H9 (cell line): ENCODE results near the gene MTMR3. TPM values are rescaled to one million over a fixed set of nuclear protein-coding genes. Genes with fewer than 3 reads are reported as not detected.

Source experiments
- DNase-seq: peaks from one replicate; pipeline ENCODE4 v3.0.0-alpha.2; 2017
- H2AFZ ChIP-seq: one replicate; pipeline ENCODE4 v1.6.1; 2013; ENCODE audit warnings: mild to moderate bottlenecking, low read length, control low read depth, moderate library complexity
- H2AK5ac ChIP-seq: 2 replicates; pipeline ENCODE4 v1.6.1; 2013; ENCODE audit warnings: low read length, control low read depth, mixed read lengths; ENCODE audit not compliant: insufficient read length
- H2BK120ac ChIP-seq: one replicate; pipeline ENCODE4 v1.6.1; 2013; ENCODE audit warnings: low read depth, mild to moderate bottlenecking, low read length, control low read depth, inconsistent platforms; ENCODE audit not compliant: poor library complexity, severe bottlenecking
- H2BK12ac ChIP-seq: 2 replicates; pipeline ENCODE4 v1.6.1; 2013; ENCODE audit warnings: low read length, control low read depth, mixed read lengths, low read depth; ENCODE audit not compliant: insufficient read length
- H2BK15ac ChIP-seq: 2 replicates; pipeline ENCODE4 v1.6.1; 2013; ENCODE audit warnings: low read depth, low read length, control low read depth
- H2BK20ac ChIP-seq: one replicate; pipeline ENCODE4 v1.6.1; 2013; ENCODE audit warnings: low read depth, mild to moderate bottlenecking, low read length, control low read depth, inconsistent platforms; ENCODE audit not compliant: poor library complexity, severe bottlenecking
- H2BK5ac ChIP-seq: 2 replicates; pipeline ENCODE4 v1.6.1; 2013; ENCODE audit warnings: low read length, control low read depth, mixed read lengths; ENCODE audit not compliant: insufficient read length
- H3K14ac ChIP-seq: 2 replicates; pipeline ENCODE4 v1.6.1; 2013; ENCODE audit warnings: low read length, control low read depth; ENCODE audit not compliant: insufficient read depth
- H3K18ac ChIP-seq: 2 replicates; pipeline ENCODE4 v1.6.1; 2013; ENCODE audit warnings: low read depth, mild to moderate bottlenecking, mixed read lengths, low read length, control low read depth; ENCODE audit not compliant: insufficient read length
- H3K23ac ChIP-seq: 2 replicates; pipeline ENCODE4 v1.6.1; 2013; ENCODE audit warnings: low read length, control low read depth, mixed read lengths, low read depth; ENCODE audit not compliant: insufficient read length
- H3K23me2 ChIP-seq: 2 replicates; pipeline ENCODE4 v1.6.1; 2013; ENCODE audit warnings: low read depth, mild to moderate bottlenecking, mixed read lengths, low read length, control low read depth; ENCODE audit not compliant: insufficient read length, poor library complexity, severe bottlenecking
- H3K27ac ChIP-seq: 2 replicates; pipeline ENCODE4 v1.5.1; 2013; ENCODE audit warnings: low read length, control low read depth, mixed read lengths, low read depth; ENCODE audit not compliant: insufficient read length
- H3K27me3 ChIP-seq: 2 replicates; pipeline ENCODE4 v1.6.1; 2013; ENCODE audit warnings: low read length, control low read depth, inconsistent platforms; ENCODE audit not compliant: insufficient read depth
- H3K4ac ChIP-seq: 2 replicates; pipeline ENCODE4 v1.6.1; 2013; ENCODE audit warnings: low read depth, mild to moderate bottlenecking, control low read depth, inconsistent platforms, low read length, moderate library complexity
- H3K4me1 ChIP-seq: 2 replicates; pipeline ENCODE4 v1.6.1; 2013; ENCODE audit warnings: low read length, control low read depth, inconsistent platforms; ENCODE audit not compliant: insufficient read depth
- H3K4me2 ChIP-seq: 2 replicates; pipeline ENCODE4 v1.6.1; 2013; ENCODE audit warnings: low read length, control low read depth, mixed read lengths; ENCODE audit not compliant: insufficient read length, insufficient read depth
- H3K56ac ChIP-seq: 2 replicates; pipeline ENCODE4 v1.6.1; 2013; ENCODE audit warnings: low read depth, mild to moderate bottlenecking, mixed read lengths, low read length, control low read depth; ENCODE audit not compliant: insufficient read length
- H3K79me1 ChIP-seq: 2 replicates; pipeline ENCODE4 v1.6.1; 2013; ENCODE audit warnings: low read depth, mild to moderate bottlenecking, moderate library complexity, low read length, control low read depth, inconsistent platforms; ENCODE audit not compliant: insufficient read depth, poor library complexity, severe bottlenecking
- H3K79me2 ChIP-seq: 2 replicates; pipeline ENCODE4 v1.6.1; 2013; ENCODE audit warnings: low read length, control low read depth, inconsistent platforms; ENCODE audit not compliant: insufficient read depth
- H3K9ac ChIP-seq: 2 replicates; pipeline ENCODE4 v1.6.1; 2013; ENCODE audit warnings: low read length, control low read depth, mixed read lengths; ENCODE audit not compliant: insufficient read length; ENCODE audit errors: extremely low read depth
- H3K9me3 ChIP-seq: one replicate; pipeline ENCODE4 v1.6.1; 2013; ENCODE audit warnings: low read depth, low read length, inconsistent platforms; ENCODE audit not compliant: control insufficient read depth
- H3T11ph ChIP-seq: one replicate; pipeline ENCODE4 v1.6.1; 2013; ENCODE audit warnings: mild to moderate bottlenecking, low read length, control low read depth, inconsistent platforms
- H4K20me1 ChIP-seq: one replicate; pipeline ENCODE4 v1.6.1; 2013; ENCODE audit not compliant: control insufficient read depth, insufficient read length, insufficient read depth
- H4K5ac ChIP-seq: 2 replicates; pipeline ENCODE4 v1.6.1; 2013; ENCODE audit warnings: low read depth, mild to moderate bottlenecking, mixed read lengths, low read length, control low read depth; ENCODE audit not compliant: insufficient read length
- H4K8ac ChIP-seq: replicated peaks from 2 replicates; pipeline ENCODE4 v1.6.1; 2013; ENCODE audit warnings: low read length, control low read depth, mixed read lengths, low read depth; ENCODE audit not compliant: insufficient read length
- H4K91ac ChIP-seq: 2 replicates; pipeline ENCODE4 v1.6.1; 2013; ENCODE audit warnings: low read depth, mild to moderate bottlenecking, moderate library complexity, mixed read lengths, low read length, control low read depth; ENCODE audit not compliant: insufficient read length
- H3K27ac Mint-ChIP-seq, 3 experiments: 2 replicates in 2 of 3; 3 replicates in 1 of 3; pipeline ENCODE4 v1.8.0; 2020 to 2021; ENCODE audit warnings: mixed read lengths in 3 of 3, mild to moderate bottlenecking in 1 of 3, moderate library complexity in 1 of 3
- H3K27me3 Mint-ChIP-seq: 2 replicates; pipeline ENCODE4 v1.8.0; 2021; ENCODE audit warnings: low read depth, mild to moderate bottlenecking, moderate library complexity, mixed read lengths
- H3K36me3 Mint-ChIP-seq, 3 experiments: 2 replicates in 2 of 3; 3 replicates in 1 of 3; pipeline ENCODE4 v1.8.0; 2020 to 2021; ENCODE audit warnings: low read depth in 3 of 3, mixed read lengths in 3 of 3; ENCODE audit not compliant: insufficient read depth in 1 of 3
- H3K4me1 Mint-ChIP-seq, 2 experiments: 2 replicates each; pipeline ENCODE4 v1.8.0; 2020; ENCODE audit warnings: mixed read lengths in 2 of 2
- H3K4me3 Mint-ChIP-seq, 2 experiments: 2 replicates in 1 of 2; 3 replicates in 1 of 2; pipeline ENCODE4 v1.8.0; 2020 to 2021; ENCODE audit warnings: mild to moderate bottlenecking in 2 of 2, mixed read lengths in 2 of 2, moderate library complexity in 1 of 2
- H3K9me3 Mint-ChIP-seq, 2 experiments: 2 replicates in 1 of 2; 3 replicates in 1 of 2; pipeline ENCODE4 v1.8.0; 2020; ENCODE audit warnings: mild to moderate bottlenecking in 2 of 2, mixed read lengths in 2 of 2, moderate library complexity in 1 of 2
- CTCF ChIP-seq: fragments of 200-600 bp; sonication (generic); conservative IDR thresholded peaks from 3 replicates; pipeline ENCODE4 v1.8.0; 2021; ENCODE audit warnings: antibody characterized with exemption, mild to moderate bottlenecking
- WGBS: extraction: QIAGEN DNeasy Blood & Tissue Kit; methylation state at CpG from one replicate; pipeline ENCODE4 v1.1.7; 2013; ENCODE audit warnings: missing lambda C conversion rate, low lambda C conversion rate, mixed read lengths; ENCODE audit not compliant: insufficient read length; ENCODE audit errors: extremely low coverage; 5-methylcytosine and 5-hydroxymethylcytosine counted together
- total RNA-seq: library from RNA; stranded (reverse); gene quantifications from 2 replicates; pipeline ENCODE4 v1.2.1, GENCODE V29; 2021

MTMR3 gene
- total RNA-seq, 1 experiment from 2014 or later: 19.8 TPM

DNA sequence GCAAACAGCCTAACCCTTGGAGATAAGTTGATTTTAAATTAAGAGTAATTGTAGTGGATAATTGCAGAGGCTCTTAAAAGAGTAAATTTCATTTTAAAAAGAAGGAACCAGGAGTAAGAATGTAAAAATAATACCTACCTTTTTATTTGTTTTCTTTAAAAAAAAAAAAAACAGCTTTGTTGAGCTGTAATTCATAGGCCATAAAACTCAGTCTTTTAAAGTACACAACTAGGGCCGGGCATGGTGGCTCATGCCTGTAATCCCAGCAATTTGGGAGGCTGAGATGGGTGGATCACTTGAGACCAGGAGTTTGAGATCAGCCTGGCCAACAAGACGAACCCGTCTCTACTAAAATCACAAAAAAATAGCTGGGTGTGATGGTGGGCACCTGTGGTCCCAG lies 42.4 kb downstream of the MTMR3 start:
- no peak overlapping the region for H4K91ac ChIP-seq
- no peaks in the 10 kb centered on the region for H3K23me2 ChIP-seq
- no peak overlapping the region for H3T11ph ChIP-seq
- peaks cover 8 to 10% of the 10 kb centered on the region in 2 experiments; a peak in 4 of 5 replicates for H3K9me3 Mint-ChIP-seq
- H3K79me2 ChIP-seq: peaks cover 2% of the 10 kb centered on the region; the same call in 1 of the 2 replicates
- H3K9me3 ChIP-seq: no peaks in the 10 kb centered on the region
- H2BK5ac ChIP-seq: no peak overlapping the region
- no peaks in the 10 kb centered on the region for H4K20me1 ChIP-seq
- H3K9ac ChIP-seq: no peak overlapping the region
- no peak overlapping the region for H2AK5ac ChIP-seq
- no peak for TF ChIP-seq CTCF
- no peak overlapping the region for H3K4me2 ChIP-seq
- no peak overlapping the region for H3K56ac ChIP-seq
- H3K4ac ChIP-seq: no peak overlapping the region
- no CpG with 5 or more reads among the region's 3 CpGs for WGBS
- H3K79me1 ChIP-seq: peaks cover 6% of the 10 kb centered on the region
- H3K27ac Mint-ChIP-seq: no peak overlapping the region
- H4K5ac ChIP-seq: no peak overlapping the region
- no peak overlapping the region for H3K18ac ChIP-seq
- no peak overlapping the region for H3K4me3 Mint-ChIP-seq
- H2BK15ac ChIP-seq: no peak overlapping the region
- no peaks in the 10 kb centered on the region for H3K4me1 ChIP-seq
- no peak overlapping the region for H2BK12ac ChIP-seq
- H3K14ac ChIP-seq: no peak overlapping the region
- no peak overlapping the region for H2BK20ac ChIP-seq
- no peaks in the 10 kb centered on the region for H3K27me3 Mint-ChIP-seq
- no peak overlapping the region for H3K23ac ChIP-seq
- H3K4me1 Mint-ChIP-seq: peaks cover 12 to 20% of the 10 kb centered on the region in 2 experiments
- H3K27ac ChIP-seq: no peak overlapping the region
- no peak overlapping the region for H2BK120ac ChIP-seq
- H2AFZ ChIP-seq: no peak overlapping the region
- peaks cover 1 to 26% (median 6%) of the 10 kb centered on the region in 3 experiments; a peak in 6 of 7 replicates for H3K36me3 Mint-ChIP-seq
- no peak for DNase-seq
- no peak overlapping the region for H4K8ac ChIP-seq
- H3K27me3 ChIP-seq: no peaks in the 10 kb centered on the region
